Measurements from ENCODE around the gene NPY. TPM values are rescaled to one million over a fixed set of nuclear protein-coding genes. Genes with fewer than 3 reads are reported as not detected.

Gene NPY
- total RNA-seq, 1 experiment from 2014 or later, result not detected

DNA sequence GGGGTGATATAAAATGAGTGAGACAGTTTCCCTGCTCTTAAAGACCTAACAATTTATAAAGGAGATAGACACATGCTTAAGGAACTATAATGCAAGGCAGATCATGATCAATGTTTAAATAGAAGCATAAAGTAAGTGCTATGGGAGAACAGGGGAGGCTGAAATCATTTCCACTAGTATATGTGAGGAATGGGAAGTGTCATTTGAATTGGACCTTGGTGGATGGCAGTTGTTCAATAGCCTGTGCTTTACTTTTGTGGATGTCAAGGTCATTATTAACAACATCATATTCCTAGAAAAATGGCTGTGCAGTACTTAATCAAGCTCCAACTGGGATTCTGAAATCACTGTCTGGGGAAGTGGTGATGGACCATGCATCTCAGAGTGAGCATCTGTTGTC lies 14.7 kb downstream of the NPY start:
- H2BK15ac ChIP-seq (ENCODE audit: low read depth, low read length), result no peak overlapping the region
- no peak overlapping the region for H2AFZ ChIP-seq (ENCODE audit: low read length)
- H3K14ac ChIP-seq (ENCODE audit: insufficient read depth, low read length), result no peak overlapping the region
- peaks cover 0 to 3% of the 10 kb centered on the region in 2 experiments; a peak in 1 of 5 replicates for H3K9me3 Mint-ChIP-seq
- no peak overlapping the region for H2BK5ac ChIP-seq (ENCODE audit: insufficient read length, low read length)
- no peak overlapping the region for H3K18ac ChIP-seq (ENCODE audit: insufficient read length, low read depth, low read length)
- no peaks in the 10 kb centered on the region for H3K79me2 ChIP-seq (ENCODE audit: insufficient read depth, low read length)
- no peak overlapping the region for H3K9ac ChIP-seq (ENCODE audit: extremely low read depth, insufficient read length, low read length)
- no peak overlapping the region for H3K27ac ChIP-seq (ENCODE audit: insufficient read length, low read depth, low read length)
- no peak overlapping the region for H3K56ac ChIP-seq (ENCODE audit: insufficient read length, low read depth, low read length)
- no peak overlapping the region for H4K5ac ChIP-seq (ENCODE audit: insufficient read length, low read depth, low read length)
- no peaks in the 10 kb centered on the region for H3K9me3 ChIP-seq (ENCODE audit: control insufficient read depth, low read depth, low read length)
- H4K20me1 ChIP-seq (ENCODE audit: control insufficient read depth, insufficient read depth, insufficient read length), result no peaks in the 10 kb centered on the region
- TF ChIP-seq, protein P1, sequence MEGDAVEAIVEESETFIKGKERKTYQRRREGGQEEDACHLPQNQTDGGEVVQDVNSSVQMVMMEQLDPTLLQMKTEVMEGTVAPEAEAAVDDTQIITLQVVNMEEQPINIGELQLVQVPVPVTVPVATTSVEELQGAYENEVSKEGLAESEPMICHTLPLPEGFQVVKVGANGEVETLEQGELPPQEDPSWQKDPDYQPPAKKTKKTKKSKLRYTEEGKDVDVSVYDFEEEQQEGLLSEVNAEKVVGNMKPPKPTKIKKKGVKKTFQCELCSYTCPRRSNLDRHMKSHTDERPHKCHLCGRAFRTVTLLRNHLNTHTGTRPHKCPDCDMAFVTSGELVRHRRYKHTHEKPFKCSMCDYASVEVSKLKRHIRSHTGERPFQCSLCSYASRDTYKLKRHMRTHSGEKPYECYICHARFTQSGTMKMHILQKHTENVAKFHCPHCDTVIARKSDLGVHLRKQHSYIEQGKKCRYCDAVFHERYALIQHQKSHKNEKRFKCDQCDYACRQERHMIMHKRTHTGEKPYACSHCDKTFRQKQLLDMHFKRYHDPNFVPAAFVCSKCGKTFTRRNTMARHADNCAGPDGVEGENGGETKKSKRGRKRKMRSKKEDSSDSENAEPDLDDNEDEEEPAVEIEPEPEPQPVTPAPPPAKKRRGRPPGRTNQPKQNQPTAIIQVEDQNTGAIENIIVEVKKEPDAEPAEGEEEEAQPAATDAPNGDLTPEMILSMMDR (conservative IDR thresholded peaks at IDR 0.05), result no peak
- no peak overlapping the region for H3T11ph ChIP-seq (ENCODE audit: low read length)
- no peak overlapping the region for H2BK120ac ChIP-seq (ENCODE audit: low read depth, low read length, poor library complexity, severe bottlenecking)
- H3K4me3 Mint-ChIP-seq, result no peak overlapping the region
- no peaks in the 10 kb centered on the region for H3K4me1 ChIP-seq (ENCODE audit: insufficient read depth, low read length)
- no peak overlapping the region for H3K23ac ChIP-seq (ENCODE audit: insufficient read length, low read depth, low read length)
- H3K4me1 Mint-ChIP-seq, result no peaks in the 10 kb centered on the region
- H2AK5ac ChIP-seq (ENCODE audit: insufficient read length, low read length), result no peak overlapping the region
- H4K91ac ChIP-seq (ENCODE audit: insufficient read length, low read depth, low read length), result no peak overlapping the region
- no peaks in the 10 kb centered on the region for H3K23me2 ChIP-seq (ENCODE audit: insufficient read length, low read depth, low read length, poor library complexity, severe bottlenecking)
- no peak overlapping the region for H3K27ac Mint-ChIP-seq
- no peak for DNase-seq
- no peak overlapping the region for H2BK12ac ChIP-seq (ENCODE audit: insufficient read length, low read depth, low read length)
- no peaks in the 10 kb centered on the region for H3K27me3 Mint-ChIP-seq (ENCODE audit: low read depth)
- no peak overlapping the region for H4K8ac ChIP-seq (replicated peaks; ENCODE audit: insufficient read length, low read depth, low read length)
- H3K36me3 Mint-ChIP-seq (ENCODE audit: insufficient read depth in 1 of 3, low read depth in 3 of 3), result no peaks in the 10 kb centered on the region
- no peaks in the 10 kb centered on the region for H3K79me1 ChIP-seq (ENCODE audit: insufficient read depth, low read depth, low read length, poor library complexity, severe bottlenecking)
- H3K4me2 ChIP-seq (ENCODE audit: insufficient read depth, insufficient read length, low read length), result no peak overlapping the region
- H2BK20ac ChIP-seq (ENCODE audit: low read depth, low read length, poor library complexity, severe bottlenecking), result no peak overlapping the region
- no peak overlapping the region for H3K4ac ChIP-seq (ENCODE audit: low read depth, low read length)
- no peaks in the 10 kb centered on the region for H3K27me3 ChIP-seq (ENCODE audit: insufficient read depth, low read length)

Data from H9 (cell line).